Left ventricle myocardium inferior (tissue), 1 donor: Measurements from ENCODE around the gene CIB4. TPM values are rescaled to one million over a fixed set of nuclear protein-coding genes. Genes with fewer than 3 reads are reported as not detected.

Experiments
- DNase-seq: peaks from one replicate; pipeline ENCODE4 v3.0.0-alpha.2; 2020
- H3K27ac ChIP-seq: fragments of 200-600 bp; replicated peaks from 2 replicates; pipeline ENCODE4 v1.8.0; 2021
- H3K27me3 ChIP-seq: fragments of 200-600 bp; 2 replicates; pipeline ENCODE4 v1.8.0; 2021; ENCODE audit warnings: low read depth
- H3K36me3 ChIP-seq: fragments of 200-600 bp; 2 replicates; pipeline ENCODE4 v1.8.0; 2021
- H3K4me1 ChIP-seq: fragments of 200-600 bp; 2 replicates; pipeline ENCODE4 v1.8.0; 2021
- H3K4me3 ChIP-seq: fragments of 200-600 bp; 2 replicates; pipeline ENCODE4 v1.8.0; 2021; ENCODE audit warnings: mild to moderate bottlenecking, moderate library complexity
- H3K9me3 ChIP-seq: fragments of 200-600 bp; replicated peaks from 2 replicates; pipeline ENCODE4 v1.8.0; 2021
- intact Hi-C: fragments of 100-400 bp; cut with micrococcal nuclease; formaldehyde crosslinking; loops from one replicate; pipeline ENCODE4 v1.11.0; 2022
- total RNA-seq: library from RNA; stranded (reverse); fragmentation: NEBNext Ultra II Directional; extraction: Animal tissue kit (Norgen Biotek cat#: 25700); gene quantifications from one replicate; pipeline ENCODE4 v1.2.1, GENCODE V29; 2021
- TF ChIP-seq, protein P1 (sequence below): fragments of 200-600 bp; IDR thresholded peaks from 2 replicates; pipeline ENCODE4 v1.8.0; 2021; ENCODE audit warnings: antibody characterized with exemption, mild to moderate bottlenecking, borderline replicate concordance
- donor health status: DM: no; HTN: yes; CAD: no; lungs with severe emphysema.

The CIB4 gene
- total RNA-seq, 1 donor from 2014 or later: not detected

DNA sequence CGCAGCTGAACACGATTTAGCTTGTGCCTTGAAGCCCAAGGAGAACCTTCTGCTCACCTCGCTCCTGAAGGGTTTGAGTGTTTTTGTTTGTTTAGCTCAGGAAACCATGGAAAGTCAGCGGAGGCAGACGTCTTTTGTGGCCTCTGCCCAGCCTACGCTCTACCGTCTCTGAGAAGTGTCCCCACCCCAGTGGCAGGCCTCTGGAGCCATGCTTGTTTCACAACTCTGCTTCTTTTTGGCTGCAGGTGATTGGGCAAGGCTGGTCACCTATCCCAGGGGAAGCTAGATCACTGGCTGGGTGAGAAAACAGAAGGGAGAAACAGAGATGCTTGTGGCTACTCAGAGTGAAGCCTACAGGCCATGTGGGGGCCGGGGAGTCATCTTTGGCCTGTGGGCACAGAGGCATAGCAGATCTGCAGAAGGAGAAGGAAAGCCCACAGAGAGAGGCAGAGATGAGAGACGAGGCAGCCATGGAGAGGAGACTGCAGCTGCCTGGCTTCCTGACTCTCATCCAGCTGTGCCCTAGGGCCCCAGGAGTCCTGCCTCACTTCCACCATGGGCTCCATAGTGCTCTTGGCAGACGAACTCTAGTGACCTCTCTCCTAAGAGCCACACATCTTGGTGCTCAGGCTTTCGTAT is 50.1 kb downstream of the CIB4 start:
- no peaks in the 10 kb centered on the region for H3K4me1 ChIP-seq
- H3K9me3 ChIP-seq: no peaks in the 10 kb centered on the region
- H3K27ac ChIP-seq: no peak overlapping the region
- no peak for DNase-seq
- H3K4me3 ChIP-seq: no peak overlapping the region
- TF ChIP-seq, protein P1, sequence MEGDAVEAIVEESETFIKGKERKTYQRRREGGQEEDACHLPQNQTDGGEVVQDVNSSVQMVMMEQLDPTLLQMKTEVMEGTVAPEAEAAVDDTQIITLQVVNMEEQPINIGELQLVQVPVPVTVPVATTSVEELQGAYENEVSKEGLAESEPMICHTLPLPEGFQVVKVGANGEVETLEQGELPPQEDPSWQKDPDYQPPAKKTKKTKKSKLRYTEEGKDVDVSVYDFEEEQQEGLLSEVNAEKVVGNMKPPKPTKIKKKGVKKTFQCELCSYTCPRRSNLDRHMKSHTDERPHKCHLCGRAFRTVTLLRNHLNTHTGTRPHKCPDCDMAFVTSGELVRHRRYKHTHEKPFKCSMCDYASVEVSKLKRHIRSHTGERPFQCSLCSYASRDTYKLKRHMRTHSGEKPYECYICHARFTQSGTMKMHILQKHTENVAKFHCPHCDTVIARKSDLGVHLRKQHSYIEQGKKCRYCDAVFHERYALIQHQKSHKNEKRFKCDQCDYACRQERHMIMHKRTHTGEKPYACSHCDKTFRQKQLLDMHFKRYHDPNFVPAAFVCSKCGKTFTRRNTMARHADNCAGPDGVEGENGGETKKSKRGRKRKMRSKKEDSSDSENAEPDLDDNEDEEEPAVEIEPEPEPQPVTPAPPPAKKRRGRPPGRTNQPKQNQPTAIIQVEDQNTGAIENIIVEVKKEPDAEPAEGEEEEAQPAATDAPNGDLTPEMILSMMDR: no peak
- H3K36me3 ChIP-seq: no peaks in the 10 kb centered on the region
- intact Hi-C loops: no loop called here
- peaks cover 93% of the 10 kb centered on the region for H3K27me3 ChIP-seq

DNA sequence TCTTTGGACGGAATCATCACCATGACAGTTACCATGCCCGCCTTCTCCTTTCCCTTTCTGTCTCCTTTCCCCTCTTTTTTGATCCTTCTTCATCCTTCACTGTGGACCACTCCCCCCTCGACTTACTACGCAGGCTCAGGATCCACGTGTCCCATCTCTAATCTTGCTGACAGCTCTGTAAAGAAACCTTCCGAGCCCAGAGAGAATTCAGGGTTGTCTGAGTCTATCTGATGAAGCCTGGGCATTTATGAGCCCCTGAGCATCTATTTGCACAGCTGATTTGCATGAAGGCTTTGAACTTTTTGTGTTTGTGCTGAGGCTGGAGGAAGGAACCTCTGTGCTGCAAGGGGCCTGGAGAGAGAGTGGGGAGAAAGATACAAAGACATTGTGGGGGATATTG is 50.7 kb downstream of the CIB4 start:
- DNase-seq: no peak
- Histone ChIP-seq H3K27me3 (peaks cover 93% of the 10 kb centered on the region), H3K9me3 (no peaks in the 10 kb centered on the region), H3K4me1 (no peaks in the 10 kb centered on the region), H3K36me3 (no peaks in the 10 kb centered on the region), H3K27ac (no peak overlapping the region), H3K4me3 (no peak overlapping the region)
- TF ChIP-seq, protein P1: no peak
- intact Hi-C loops: no loop called here

DNA sequence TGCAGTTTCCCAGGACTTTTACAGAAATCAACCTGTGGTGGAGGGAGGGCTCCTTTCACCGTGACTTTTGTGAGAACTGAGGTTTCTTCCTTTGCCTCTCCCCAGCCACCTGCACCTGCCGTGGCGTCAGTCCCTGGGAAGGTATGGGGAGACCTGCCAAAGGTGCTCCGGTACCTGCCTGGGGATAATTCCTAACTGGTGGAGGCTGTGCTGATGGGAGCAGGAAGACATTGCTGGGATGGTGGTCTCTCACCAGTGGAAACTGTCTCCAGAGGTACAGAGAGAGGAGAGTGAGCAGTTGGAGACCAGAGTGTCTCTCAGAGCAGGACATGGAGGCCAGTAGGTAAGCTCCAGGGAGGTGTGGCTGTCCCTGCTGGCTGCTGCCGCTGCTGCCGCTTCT is 52.6 kb downstream of the CIB4 start:
- H3K27me3 ChIP-seq: peaks cover 93% of the 10 kb centered on the region
- no peak overlapping the region for H3K4me3 ChIP-seq
- intact Hi-C loops: no loop called here
- H3K9me3 ChIP-seq: no peaks in the 10 kb centered on the region
- no peaks in the 10 kb centered on the region for H3K36me3 ChIP-seq
- no peak overlapping the region for H3K27ac ChIP-seq
- TF ChIP-seq, protein P1: no peak
- no peaks in the 10 kb centered on the region for H3K4me1 ChIP-seq
- DNase-seq: no peak

DNA sequence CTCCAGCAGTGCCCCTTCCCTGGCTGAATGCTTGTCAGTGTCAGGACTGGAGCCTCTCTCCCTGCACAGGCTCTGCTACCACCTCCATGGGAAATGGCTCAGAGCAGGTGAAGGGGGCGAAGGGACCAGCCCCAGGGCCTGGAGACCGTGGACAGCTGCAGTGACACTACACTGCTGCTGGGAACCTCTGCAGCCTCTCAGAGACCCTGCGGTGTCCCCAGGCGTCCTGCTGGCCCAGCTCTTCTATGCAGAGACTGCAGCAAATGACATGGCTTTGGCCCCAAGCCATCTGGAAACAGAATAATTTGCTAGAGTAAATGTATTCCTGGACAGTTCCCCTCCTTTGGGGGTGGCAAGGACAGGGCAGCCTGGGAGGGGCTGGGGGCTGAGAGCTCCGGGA is 53.2 kb downstream of the CIB4 start:
- Histone ChIP-seq H3K4me3 (no peak overlapping the region), H3K4me1 (no peaks in the 10 kb centered on the region), H3K27ac (no peak overlapping the region), H3K27me3 (peaks cover 96% of the 10 kb centered on the region), H3K36me3 (no peaks in the 10 kb centered on the region), H3K9me3 (no peaks in the 10 kb centered on the region)
- intact Hi-C loops: no loop called here
- TF ChIP-seq, protein P1: no peak
- DNase-seq: no peak

DNA sequence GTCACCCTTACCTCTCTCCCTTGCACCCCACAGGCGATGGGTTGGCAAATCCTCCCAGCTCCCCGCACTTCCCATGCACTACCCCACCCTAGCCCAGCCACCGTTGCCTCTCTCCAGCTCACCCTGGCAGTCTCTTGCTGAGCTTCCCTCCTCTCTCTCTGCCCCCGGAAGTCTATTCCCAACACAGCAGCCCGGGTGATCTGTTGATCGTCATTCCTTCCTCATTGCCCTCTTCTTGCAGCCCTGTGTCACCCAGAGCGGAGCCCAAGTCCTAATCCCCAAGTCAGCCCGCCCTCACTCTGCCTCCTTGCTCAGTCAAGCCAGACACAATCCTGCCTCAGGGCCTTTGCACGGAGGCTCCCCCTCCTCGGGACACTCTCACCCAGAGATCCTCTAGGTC is 55.2 kb downstream of the CIB4 start:
- Histone ChIP-seq H3K4me3 (no peak overlapping the region), H3K9me3 (no peaks in the 10 kb centered on the region), H3K4me1 (no peaks in the 10 kb centered on the region), H3K27ac (no peak overlapping the region), H3K36me3 (no peaks in the 10 kb centered on the region), H3K27me3 (peaks cover 94% of the 10 kb centered on the region)
- TF ChIP-seq, protein P1: no peak
- intact Hi-C loops: no loop called here
- DNase-seq: no peak
